Neuronal stem cell (in vitro differentiated cells): Measurements from ENCODE around the gene GALNT1.

Source experiments
- DNase-seq: peaks from one replicate; pipeline ENCODE4 v3.0.0-alpha.2; 2013; ENCODE audit warnings: low spot score
- H2AFZ ChIP-seq: one replicate; pipeline ENCODE4 v1.6.1; 2013; ENCODE audit warnings: mild to moderate bottlenecking, low read length, inconsistent platforms
- H2AK5ac ChIP-seq: 2 replicates; pipeline ENCODE4 v1.6.1; 2013; ENCODE audit warnings: low read depth, mild to moderate bottlenecking, inconsistent platforms, low read length, moderate library complexity, mixed read lengths
- H2BK120ac ChIP-seq: 2 replicates; pipeline ENCODE4 v1.6.1; 2013; ENCODE audit warnings: low read depth, mild to moderate bottlenecking, inconsistent platforms, low read length, moderate library complexity, mixed read lengths
- H2BK12ac ChIP-seq: one replicate; pipeline ENCODE4 v1.6.1; 2013; ENCODE audit warnings: low read length, inconsistent platforms
- H2BK15ac ChIP-seq: 2 replicates; pipeline ENCODE4 v1.6.1; 2013; ENCODE audit warnings: mild to moderate bottlenecking, low read length, inconsistent platforms, mixed read lengths
- H2BK5ac ChIP-seq: one replicate; pipeline ENCODE4 v1.6.1; 2013; ENCODE audit warnings: inconsistent platforms, mild to moderate bottlenecking, low read length, moderate library complexity
- H3K14ac ChIP-seq: one replicate; pipeline ENCODE4 v1.6.1; 2013; ENCODE audit warnings: low read length, inconsistent platforms
- H3K18ac ChIP-seq: 2 replicates; pipeline ENCODE4 v1.6.1; 2013; ENCODE audit warnings: low read length, inconsistent platforms
- H3K23ac ChIP-seq: 2 replicates; pipeline ENCODE4 v1.6.1; 2013; ENCODE audit warnings: low read depth, mild to moderate bottlenecking, mixed read lengths, low read length, inconsistent platforms; ENCODE audit not compliant: poor library complexity
- H3K27ac ChIP-seq: replicated peaks from 3 replicates; pipeline ENCODE4 v1.5.1; 2013; ENCODE audit warnings: low read length, inconsistent platforms
- H3K27me3 ChIP-seq, 3 experiments: 2 replicates each; pipeline ENCODE4 v1.6.1; 2013; ENCODE audit warnings: low read length in 3 of 3, mild to moderate bottlenecking in 2 of 3, inconsistent platforms in 1 of 3, low read depth in 1 of 3, mixed read lengths in 1 of 3, moderate library complexity in 1 of 3; ENCODE audit not compliant: control insufficient read depth in 3 of 3, insufficient read depth in 3 of 3
- H3K36me3 ChIP-seq, 2 donors: replicated peaks in 1 of 2; 2 replicates each; pipeline ENCODE4 v1.6.1; 2013; ENCODE audit warnings: low read length in 2 of 2; ENCODE audit not compliant: control insufficient read depth in 2 of 2, insufficient read depth in 2 of 2
- H3K4ac ChIP-seq: 2 replicates; pipeline ENCODE4 v1.6.1; 2013; ENCODE audit warnings: inconsistent platforms, mild to moderate bottlenecking, low read length, moderate library complexity
- H3K4me1 ChIP-seq, 2 donors: 1 replicate in 1 of 2; 2 replicates in 1 of 2; pipeline ENCODE4 v1.6.1; 2013; ENCODE audit warnings: low read length in 2 of 2, low read depth in 1 of 2; ENCODE audit not compliant: control insufficient read depth in 2 of 2, insufficient read depth in 1 of 2
- H3K4me2 ChIP-seq: one replicate; pipeline ENCODE4 v1.6.1; 2013; ENCODE audit warnings: mild to moderate bottlenecking, low read length, inconsistent platforms; ENCODE audit not compliant: insufficient read depth, poor library complexity, severe bottlenecking
- H3K4me3 ChIP-seq, 2 donors: 2 replicates each; pipeline ENCODE4 v1.5.1; 2013; ENCODE audit warnings: low read length in 2 of 2, mild to moderate bottlenecking in 2 of 2, inconsistent platforms in 1 of 2, moderate library complexity in 1 of 2
- H3K79me1 ChIP-seq: one replicate; pipeline ENCODE4 v1.6.1; 2013; ENCODE audit warnings: low read depth, mild to moderate bottlenecking, inconsistent platforms, low read length, moderate library complexity
- H3K9ac ChIP-seq: one replicate; pipeline ENCODE4 v1.6.1; 2013; ENCODE audit warnings: mild to moderate bottlenecking, low read depth, low read length, inconsistent platforms; ENCODE audit not compliant: poor library complexity
- H3K9me3 ChIP-seq, 2 donors: replicated peaks in 1 of 2; 2 replicates each; pipeline versions ENCODE3 to v1.6.1; 2013; ENCODE audit warnings: low read length in 2 of 2, mild to moderate bottlenecking in 2 of 2, inconsistent platforms in 1 of 2, low read depth in 1 of 2, mixed read lengths in 1 of 2, moderate library complexity in 1 of 2; ENCODE audit not compliant: control insufficient read depth in 2 of 2, insufficient read depth in 1 of 2
- H4K8ac ChIP-seq: one replicate; pipeline ENCODE4 v1.6.1; 2013; ENCODE audit warnings: low read depth, mild to moderate bottlenecking, inconsistent platforms, low read length, moderate library complexity
- H4K91ac ChIP-seq: one replicate; pipeline ENCODE4 v1.6.1; 2013; ENCODE audit warnings: low read length, low read depth, mild to moderate bottlenecking, inconsistent platforms; ENCODE audit not compliant: poor library complexity
- WGBS, 2 donors: extraction: QIAGEN DNeasy Blood & Tissue Kit; methylation state at CpG; one replicate each; pipeline ENCODE4 v1.1.7; 2013; ENCODE audit warnings: missing lambda C conversion rate in 2 of 2, mixed read lengths in 1 of 2; ENCODE audit not compliant: insufficient read length in 2 of 2, insufficient replicate concordance in 1 of 2; ENCODE audit errors: extremely low coverage in 2 of 2; 5-methylcytosine and 5-hydroxymethylcytosine counted together

Gene GALNT1

GRCh38 chr18:35623255-35623654, 41.7 kb downstream of the GALNT1 start:
- H3K79me1 ChIP-seq: peaks cover 3% of the 10 kb centered on the region
- no peak overlapping the region for H3K23ac ChIP-seq
- peaks cover 1 to 5% of the 10 kb centered on the region in 2 donors for H3K36me3 ChIP-seq
- no peak overlapping the region for H2BK15ac ChIP-seq
- no peak overlapping the region for H3K4me2 ChIP-seq
- no peak overlapping the region for H2BK12ac ChIP-seq
- H2BK120ac ChIP-seq: no peak overlapping the region
- H4K8ac ChIP-seq: no peak overlapping the region
- no peak overlapping the region for H3K27ac ChIP-seq
- no peak overlapping the region for H2BK5ac ChIP-seq
- no peak overlapping the region for H3K4me3 ChIP-seq
- no peak overlapping the region for H3K9ac ChIP-seq
- peaks cover 14 to 42% of the 10 kb centered on the region in 2 donors for H3K9me3 ChIP-seq
- DNase-seq: no peak
- no peak overlapping the region for H4K91ac ChIP-seq
- no peak overlapping the region for H3K14ac ChIP-seq
- no peak overlapping the region for H2AK5ac ChIP-seq
- peaks cover 2 to 7% of the 10 kb centered on the region in 2 donors for H3K4me1 ChIP-seq
- H3K18ac ChIP-seq: no peak overlapping the region
- H2AFZ ChIP-seq: no peak overlapping the region
- no peaks in the 10 kb centered on the region for H3K27me3 ChIP-seq
- no peak overlapping the region for H3K4ac ChIP-seq

GRCh38 chr18:35624146-35624545, 42.6 kb downstream of the GALNT1 start:
- H4K91ac ChIP-seq: no peak overlapping the region
- H3K18ac ChIP-seq: no peak overlapping the region
- H3K14ac ChIP-seq: no peak overlapping the region
- no peak overlapping the region for H3K4me2 ChIP-seq
- peaks cover 3% of the 10 kb centered on the region for H3K79me1 ChIP-seq
- H3K36me3 ChIP-seq: peaks cover 1 to 5% of the 10 kb centered on the region in 2 donors
- H3K23ac ChIP-seq: no peak overlapping the region
- H3K9ac ChIP-seq: no peak overlapping the region
- WGBS, 2 donors: no CpG with 5 or more reads among the region's 1 CpG
- no peak overlapping the region for H2BK12ac ChIP-seq
- DNase-seq: no peak
- H3K4me1 ChIP-seq: no peaks in the 10 kb centered on the region
- H3K9me3 ChIP-seq: peaks cover 14 to 42% of the 10 kb centered on the region in 2 donors
- no peak overlapping the region for H3K4me3 ChIP-seq
- no peak overlapping the region for H2BK5ac ChIP-seq
- H3K27ac ChIP-seq: no peak overlapping the region
- no peak overlapping the region for H2AK5ac ChIP-seq
- H2BK15ac ChIP-seq: no peak overlapping the region
- no peaks in the 10 kb centered on the region for H3K27me3 ChIP-seq
- H2BK120ac ChIP-seq: no peak overlapping the region
- no peak overlapping the region for H3K4ac ChIP-seq
- no peak overlapping the region for H2AFZ ChIP-seq
- H4K8ac ChIP-seq: no peak overlapping the region

- Histone ChIP-seq H2BK12ac (no peak overlapping the region), H2BK120ac (no peak overlapping the region), H3K14ac (no peak overlapping the region), H2AK5ac (no peak overlapping the region), H2BK5ac (no peak overlapping the region), H3K27ac (no peak overlapping the region), H4K91ac (no peak overlapping the region), H4K8ac (no peak overlapping the region), H3K18ac (no peak overlapping the region), H3K27me3 (no peaks in the 10 kb centered on the region), H3K4me3 (no peak overlapping the region), H3K4ac (no peak overlapping the region), H3K4me1 (no peaks in the 10 kb centered on the region), H3K36me3 (peaks cover 1 to 5% of the 10 kb centered on the region in 2 donors), H2BK15ac (no peak overlapping the region), H3K9me3 (peaks cover 14 to 42% of the 10 kb centered on the region in 2 donors), H3K9ac (no peak overlapping the region), H2AFZ (no peak overlapping the region), H3K23ac (no peak overlapping the region), H3K4me2 (no peak overlapping the region), H3K79me1 (peaks cover 3% of the 10 kb centered on the region)
- WGBS, 2 donors: no CpG with 5 or more reads among the region's 2 CpGs
- DNase-seq: no peak
Observed at GRCh38 chr18:35625232-35625631, 43.7 kb downstream of the GALNT1 start.

GRCh38 chr18:35633761-35634160, 52.2 kb downstream of the GALNT1 start:
- no peak overlapping the region for H3K4ac ChIP-seq
- H3K79me1 ChIP-seq: no peaks in the 10 kb centered on the region
- no peak overlapping the region for H3K23ac ChIP-seq
- no peak overlapping the region for H3K18ac ChIP-seq
- peaks cover 4 to 19% of the 10 kb centered on the region in 2 donors for H3K9me3 ChIP-seq
- peaks cover 0 to 2% of the 10 kb centered on the region in 2 donors for H3K36me3 ChIP-seq
- H2BK15ac ChIP-seq: no peak overlapping the region
- H3K4me3 ChIP-seq: no peak overlapping the region
- no peak for DNase-seq
- no peak overlapping the region for H3K9ac ChIP-seq
- H3K27me3 ChIP-seq: no peaks in the 10 kb centered on the region
- H3K27ac ChIP-seq: no peak overlapping the region
- no peak overlapping the region for H3K14ac ChIP-seq
- no peak overlapping the region for H4K8ac ChIP-seq
- H2BK120ac ChIP-seq: no peak overlapping the region
- no peaks in the 10 kb centered on the region for H3K4me1 ChIP-seq
- no peak overlapping the region for H3K4me2 ChIP-seq
- no peak overlapping the region for H2AK5ac ChIP-seq
- H4K91ac ChIP-seq: no peak overlapping the region
- no peak overlapping the region for H2BK5ac ChIP-seq
- no peak overlapping the region for H2AFZ ChIP-seq
- no peak overlapping the region for H2BK12ac ChIP-seq
